ENCODE results near the gene NBPF3. TPM values are rescaled to one million over a fixed set of nuclear protein-coding genes. Genes with fewer than 3 reads are reported as not detected.

The NBPF3 gene
- polyA plus RNA-seq, 2 of the 4 experiments (the other 2 are of a cell fraction) = 7.4 to 8.5 TPM

GRCh38 chr1:21517660-21518480 is 77.9 kb downstream of the NBPF3 start:
- no peak for ATAC-seq
- Histone ChIP-seq H3K4me3 (no peak overlapping the region), H3K9me3 (no peaks in the 10 kb centered on the region), H3K27ac (no peak overlapping the region), H3K4me2 (no peak overlapping the region), H3K4me1 (no peaks in the 10 kb centered on the region)
- ChIA-PET POLR2A (no interaction called here), CTCF (interaction anchor here (1.2 to 4.1 kb wide), 6 partner anchors 10 to 148 kb away, joined by 4 to 20 read pairs (median 6); partner anchors contain the start of gene ALPL)
- WGBS (ENCODE audit: missing lambda C conversion rate) = 71% methylated on average over 13 of the region's 13 CpGs
- FAIRE-seq = no peak
- DNase-seq (ENCODE audit: low read depth in 1 of 2, low spot score in 1 of 2) = no peak
- no peak for TF ChIP-seq CTCF (IDR thresholded peaks at IDR 0.05)
- no peak for TF ChIP-seq TFCP2L1 (CRISPR knock-in tag; IDR thresholded peaks at IDR 0.05)
- no peak for TF ChIP-seq HDAC2 (IDR thresholded peaks at IDR 0.05)
- TF ChIP-seq E2F6 (IDR thresholded peaks at IDR 0.05; ENCODE audit: borderline replicate concordance, low read depth) = no peak
- no peak for TF ChIP-seq HEYL (CRISPR knock-in tag; IDR thresholded peaks at IDR 0.05)
- TF ChIP-seq EHMT2 (IDR thresholded peaks at IDR 0.05; ENCODE audit: low read depth) = no peak
- no peak for TF ChIP-seq RAD21 (conservative IDR thresholded peaks at IDR 0.05 in 1 of 2, IDR thresholded peaks at IDR 0.05 in 1 of 2)
- no peak for TF ChIP-seq JUNB (IDR thresholded peaks at IDR 0.05)
- no peak for TF ChIP-seq SMC3 (IDR thresholded peaks at IDR 0.05)
- TF ChIP-seq REST (IDR thresholded peaks at IDR 0.05) = no peak
- no peak for TF ChIP-seq HOXA7 (CRISPR knock-in tag; IDR thresholded peaks at IDR 0.05)
- no peak for TF ChIP-seq NR3C1 (IDR thresholded peaks at IDR 0.05)
- TF ChIP-seq SREBF2 (IDR thresholded peaks at IDR 0.05) = no peak
- TF ChIP-seq ZNF302 (CRISPR knock-in tag; IDR thresholded peaks at IDR 0.05) = no peak
- TF ChIP-seq POLR2A (IDR thresholded peaks at IDR 0.05; ENCODE audit: low read length) = no peak
- no peak for TF ChIP-seq POLR2AphosphoS2 (conservative IDR thresholded peaks at IDR 0.05; ENCODE audit: low read length)
- TF ChIP-seq USF2 (IDR thresholded peaks at IDR 0.05) = no peak
- TF ChIP-seq MYC (IDR thresholded peaks at IDR 0.05; ENCODE audit: borderline replicate concordance, low read length) = no peak
- TF ChIP-seq HES2 (IDR thresholded peaks at IDR 0.05) = no peak

Data from A549 (cell line).